ENCODE results near the gene EZH2.

Gene EZH2

GRCh38 chr7:148787571-148788295 lies 96.4 kb downstream of the EZH2 start:
- Histone ChIP-seq H3K27ac (replicated peaks) (no peak overlapping the region), H3K27me3 (ENCODE audit: insufficient read depth, poor library complexity, severe bottlenecking) (no peaks in the 10 kb centered on the region), H3K4me3 (replicated peaks; ENCODE audit: insufficient read depth, low read length) (no peak overlapping the region)
- no peak for DNase-seq (ENCODE audit: low read depth in 1 of 2, low spot score in 1 of 2)
- TF ChIP-seq POLR2AphosphoS5 (IDR thresholded peaks at IDR 0.05; ENCODE audit: low read depth) = no peak
- TF ChIP-seq, protein P1, sequence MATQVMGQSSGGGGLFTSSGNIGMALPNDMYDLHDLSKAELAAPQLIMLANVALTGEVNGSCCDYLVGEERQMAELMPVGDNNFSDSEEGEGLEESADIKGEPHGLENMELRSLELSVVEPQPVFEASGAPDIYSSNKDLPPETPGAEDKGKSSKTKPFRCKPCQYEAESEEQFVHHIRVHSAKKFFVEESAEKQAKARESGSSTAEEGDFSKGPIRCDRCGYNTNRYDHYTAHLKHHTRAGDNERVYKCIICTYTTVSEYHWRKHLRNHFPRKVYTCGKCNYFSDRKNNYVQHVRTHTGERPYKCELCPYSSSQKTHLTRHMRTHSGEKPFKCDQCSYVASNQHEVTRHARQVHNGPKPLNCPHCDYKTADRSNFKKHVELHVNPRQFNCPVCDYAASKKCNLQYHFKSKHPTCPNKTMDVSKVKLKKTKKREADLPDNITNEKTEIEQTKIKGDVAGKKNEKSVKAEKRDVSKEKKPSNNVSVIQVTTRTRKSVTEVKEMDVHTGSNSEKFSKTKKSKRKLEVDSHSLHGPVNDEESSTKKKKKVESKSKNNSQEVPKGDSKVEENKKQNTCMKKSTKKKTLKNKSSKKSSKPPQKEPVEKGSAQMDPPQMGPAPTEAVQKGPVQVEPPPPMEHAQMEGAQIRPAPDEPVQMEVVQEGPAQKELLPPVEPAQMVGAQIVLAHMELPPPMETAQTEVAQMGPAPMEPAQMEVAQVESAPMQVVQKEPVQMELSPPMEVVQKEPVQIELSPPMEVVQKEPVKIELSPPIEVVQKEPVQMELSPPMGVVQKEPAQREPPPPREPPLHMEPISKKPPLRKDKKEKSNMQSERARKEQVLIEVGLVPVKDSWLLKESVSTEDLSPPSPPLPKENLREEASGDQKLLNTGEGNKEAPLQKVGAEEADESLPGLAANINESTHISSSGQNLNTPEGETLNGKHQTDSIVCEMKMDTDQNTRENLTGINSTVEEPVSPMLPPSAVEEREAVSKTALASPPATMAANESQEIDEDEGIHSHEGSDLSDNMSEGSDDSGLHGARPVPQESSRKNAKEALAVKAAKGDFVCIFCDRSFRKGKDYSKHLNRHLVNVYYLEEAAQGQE (IDR thresholded peaks at IDR 0.05; ENCODE audit: insufficient replicate concordance, low read depth) = no peak
- no peak for TF ChIP-seq SPI1 (IDR thresholded peaks at IDR 0.05; ENCODE audit: borderline replicate concordance, low read depth)
- TF ChIP-seq GABPA (IDR thresholded peaks at IDR 0.05; ENCODE audit: low read depth) = no peak
- no peak for TF ChIP-seq CTCF (IDR thresholded peaks at IDR 0.05; ENCODE audit: insufficient read depth, low read length)

- no peak overlapping the region for H3K4me3 ChIP-seq (replicated peaks; ENCODE audit: insufficient read depth, low read length)
- H3K27me3 ChIP-seq (ENCODE audit: insufficient read depth, poor library complexity, severe bottlenecking) = no peaks in the 10 kb centered on the region
- DNase-seq (ENCODE audit: low read depth in 1 of 2, low spot score in 1 of 2) = no peak
- TF ChIP-seq CTCF (IDR thresholded peaks at IDR 0.05; ENCODE audit: insufficient read depth, low read length) (no peak), GABPA (IDR thresholded peaks at IDR 0.05; ENCODE audit: low read depth) (no peak), SPI1 (IDR thresholded peaks at IDR 0.05; ENCODE audit: borderline replicate concordance, low read depth) (no peak), POLR2AphosphoS5 (IDR thresholded peaks at IDR 0.05; ENCODE audit: low read depth) (no peak)
- TF ChIP-seq, protein P1 (IDR thresholded peaks at IDR 0.05; ENCODE audit: insufficient replicate concordance, low read depth) = no peak
- H3K27ac ChIP-seq (replicated peaks) = no peak overlapping the region
Measured at GRCh38 chr7:148783801-148784527, 100.1 kb downstream of the EZH2 start.

DNA sequence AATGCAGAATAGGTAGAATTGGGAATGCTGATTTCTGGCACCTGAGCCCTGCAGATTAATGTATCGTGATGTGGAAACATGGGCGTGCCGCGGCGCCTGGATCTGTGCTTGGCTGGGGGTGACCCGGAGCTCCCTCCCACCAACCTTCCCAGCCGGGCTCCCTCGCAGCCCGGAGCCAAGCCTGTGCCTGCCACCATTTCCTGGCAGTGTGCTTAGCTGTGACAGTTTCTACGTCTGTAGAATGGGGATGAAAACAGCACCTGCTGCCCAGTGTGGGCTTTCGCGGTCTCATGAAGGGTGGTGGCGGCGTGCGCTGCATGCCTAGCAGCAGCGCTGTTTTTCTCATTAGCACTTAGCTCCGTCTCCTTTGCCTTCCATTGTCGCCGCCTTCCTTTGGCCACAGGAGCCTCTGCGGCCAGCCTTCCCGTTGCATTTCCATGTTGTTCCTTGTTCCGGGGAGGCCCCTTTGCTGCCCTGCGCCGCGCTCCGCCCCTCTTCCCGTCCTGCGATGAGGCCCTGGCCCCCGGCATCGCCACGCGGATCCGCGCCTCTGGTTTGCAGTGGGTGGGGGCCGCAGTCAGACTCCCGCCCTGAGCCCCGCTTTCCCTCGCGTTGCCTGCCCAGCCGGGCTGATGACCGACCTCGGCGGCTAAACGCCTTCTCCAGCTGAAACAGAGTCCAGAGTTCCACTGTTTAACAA lies 101.2 kb downstream of the EZH2 start:
- DNase-seq (ENCODE audit: low read depth in 1 of 2, low spot score in 1 of 2) = no peak

More for the DNA sequence above, 101.2 kb downstream of the EZH2 start:
- Histone ChIP-seq H3K4me3 (replicated peaks; ENCODE audit: insufficient read depth, low read length) (no peak overlapping the region), H3K27me3 (ENCODE audit: insufficient read depth, poor library complexity, severe bottlenecking) (no peaks in the 10 kb centered on the region), H3K27ac (replicated peaks) (no peak overlapping the region)
- TF ChIP-seq POLR2AphosphoS5 (IDR thresholded peaks at IDR 0.05; ENCODE audit: low read depth) (no peak), GABPA (IDR thresholded peaks at IDR 0.05; ENCODE audit: low read depth) (no peak), SPI1 (IDR thresholded peaks at IDR 0.05; ENCODE audit: borderline replicate concordance, low read depth) (no peak), CTCF (IDR thresholded peaks at IDR 0.05; ENCODE audit: insufficient read depth, low read length) (no peak)
- TF ChIP-seq, protein P1 (IDR thresholded peaks at IDR 0.05; ENCODE audit: insufficient replicate concordance, low read depth) = no peak

All from HL-60 (cell line).